HG03175 (cell line): ENCODE data around the gene CHID1.
A peak's percentile ranks its signal among the peaks of the same experiment; 100 is the strongest.

Experiments used
- ATAC-seq: cut with Tn5 transposase; IDR thresholded peaks from one replicate; pipeline ENCODE4 v1.9.1; 2021; ENCODE audit warnings: mild to moderate bottlenecking, moderate library complexity; ENCODE audit not compliant: unreplicated experiment

Gene CHID1

DNA sequence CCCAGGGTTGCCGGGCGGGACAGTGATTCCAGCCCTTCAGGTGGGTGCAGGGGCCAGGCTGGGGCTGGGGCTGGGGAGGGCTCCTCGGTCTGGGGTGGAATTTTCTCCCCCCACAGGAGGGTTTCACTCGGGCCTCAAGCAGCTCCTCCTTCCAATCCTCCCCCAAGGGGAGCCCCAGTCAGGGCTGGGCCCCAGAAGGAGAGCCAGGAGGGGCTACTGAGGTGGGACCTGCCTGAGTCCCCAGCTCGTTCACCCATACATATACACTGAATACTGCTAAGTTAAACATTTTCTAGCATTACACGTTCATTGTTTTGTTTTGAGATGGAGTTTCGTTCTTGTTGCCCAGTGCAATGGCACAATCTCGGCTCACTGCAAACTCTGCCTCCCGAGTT, 84.4 kb downstream of the CHID1 start:
- ATAC-seq = no peak

DNA sequence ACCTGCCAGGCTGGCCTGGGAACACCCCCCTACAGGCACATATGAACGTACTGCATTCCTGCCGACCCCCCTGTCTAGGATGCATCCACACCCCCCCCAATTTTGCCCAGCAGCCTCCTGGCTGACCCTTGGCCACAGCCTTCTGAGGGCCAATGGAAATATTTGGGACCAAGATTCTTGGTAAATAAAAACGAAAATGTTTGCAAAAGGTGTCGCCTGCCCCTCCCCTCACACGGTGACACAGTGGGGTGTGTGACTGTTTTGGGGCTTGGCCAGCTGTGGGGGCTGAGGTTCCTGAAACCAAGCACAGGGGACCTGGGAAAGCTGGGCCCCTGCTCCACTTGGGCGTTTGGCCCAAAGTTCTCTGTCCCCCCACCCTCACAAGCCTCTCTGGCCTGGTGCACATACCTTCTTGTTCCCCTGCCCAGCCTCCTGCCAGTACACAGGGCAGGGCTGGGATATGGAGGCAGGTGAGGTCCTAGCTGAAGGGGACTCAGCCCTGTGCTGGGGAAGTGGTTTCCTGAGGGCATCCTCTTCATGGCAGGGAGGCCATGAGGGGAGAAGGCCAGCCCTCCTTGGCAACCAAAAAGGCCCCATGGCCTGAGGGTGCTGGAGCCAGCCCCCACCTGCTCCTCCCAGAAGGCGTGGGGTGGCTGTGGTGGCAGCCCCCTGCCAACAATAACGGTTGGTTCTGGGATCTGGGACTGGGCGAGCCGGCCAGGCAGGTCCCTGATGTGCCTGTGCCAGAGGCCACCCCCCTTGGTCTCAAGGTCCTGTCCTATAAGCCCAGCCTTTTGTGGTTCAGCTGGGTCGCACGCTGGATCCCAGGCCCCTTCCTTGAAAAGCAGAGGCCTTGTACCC, 85.0 kb downstream of the CHID1 start:
- no peak for ATAC-seq

DNA sequence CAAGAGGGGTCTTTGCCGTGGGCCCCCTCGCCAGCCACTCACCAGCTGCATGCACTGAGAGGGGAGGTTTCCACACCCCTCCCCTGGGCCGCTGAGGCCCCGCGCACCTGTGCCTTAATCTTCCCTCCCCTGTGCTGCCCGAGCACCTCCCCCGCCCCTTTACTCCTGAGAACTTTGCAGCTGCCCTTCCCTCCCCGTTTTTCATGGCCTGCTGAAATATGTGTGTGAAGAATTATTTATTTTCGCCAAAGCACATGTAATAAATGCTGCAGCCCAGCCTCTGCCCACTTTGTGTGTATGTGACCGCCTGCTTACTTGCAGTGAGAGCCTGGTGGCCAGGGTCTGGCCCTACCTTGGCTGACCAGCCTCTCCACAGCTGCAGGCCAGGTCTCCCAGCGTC, 85.7 kb downstream of the CHID1 start:
- no peak for ATAC-seq

DNA sequence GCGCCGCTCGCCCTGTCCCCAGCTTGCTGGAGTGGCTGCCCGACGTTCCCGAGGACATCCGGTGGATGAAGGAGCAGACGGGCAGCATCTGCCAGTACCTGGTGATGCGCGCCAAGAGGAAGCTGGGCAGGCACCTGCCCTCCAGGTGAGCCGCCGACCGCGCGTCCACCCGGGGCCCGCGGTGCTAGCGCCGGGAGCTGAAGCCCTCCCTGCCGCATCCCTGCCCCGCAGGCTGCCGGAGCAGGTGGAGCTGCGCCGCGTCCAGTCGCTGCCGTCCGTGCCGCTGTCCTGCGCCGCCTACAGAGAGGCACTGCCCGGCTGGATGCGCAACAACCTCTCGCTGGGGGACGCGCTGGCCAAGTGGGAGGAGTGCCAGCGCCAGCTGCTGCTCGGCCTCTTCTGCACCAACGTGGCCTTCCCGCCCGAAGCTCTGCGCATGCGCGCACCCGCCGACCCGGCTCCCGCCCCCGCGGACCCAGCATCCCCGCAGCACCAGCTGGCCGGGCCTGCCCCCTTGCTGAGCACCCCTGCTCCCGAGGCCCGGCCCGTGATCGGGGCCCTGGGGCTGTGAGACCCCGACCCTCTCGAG, 86.2 kb downstream of the CHID1 start:
- no peak for ATAC-seq

DNA sequence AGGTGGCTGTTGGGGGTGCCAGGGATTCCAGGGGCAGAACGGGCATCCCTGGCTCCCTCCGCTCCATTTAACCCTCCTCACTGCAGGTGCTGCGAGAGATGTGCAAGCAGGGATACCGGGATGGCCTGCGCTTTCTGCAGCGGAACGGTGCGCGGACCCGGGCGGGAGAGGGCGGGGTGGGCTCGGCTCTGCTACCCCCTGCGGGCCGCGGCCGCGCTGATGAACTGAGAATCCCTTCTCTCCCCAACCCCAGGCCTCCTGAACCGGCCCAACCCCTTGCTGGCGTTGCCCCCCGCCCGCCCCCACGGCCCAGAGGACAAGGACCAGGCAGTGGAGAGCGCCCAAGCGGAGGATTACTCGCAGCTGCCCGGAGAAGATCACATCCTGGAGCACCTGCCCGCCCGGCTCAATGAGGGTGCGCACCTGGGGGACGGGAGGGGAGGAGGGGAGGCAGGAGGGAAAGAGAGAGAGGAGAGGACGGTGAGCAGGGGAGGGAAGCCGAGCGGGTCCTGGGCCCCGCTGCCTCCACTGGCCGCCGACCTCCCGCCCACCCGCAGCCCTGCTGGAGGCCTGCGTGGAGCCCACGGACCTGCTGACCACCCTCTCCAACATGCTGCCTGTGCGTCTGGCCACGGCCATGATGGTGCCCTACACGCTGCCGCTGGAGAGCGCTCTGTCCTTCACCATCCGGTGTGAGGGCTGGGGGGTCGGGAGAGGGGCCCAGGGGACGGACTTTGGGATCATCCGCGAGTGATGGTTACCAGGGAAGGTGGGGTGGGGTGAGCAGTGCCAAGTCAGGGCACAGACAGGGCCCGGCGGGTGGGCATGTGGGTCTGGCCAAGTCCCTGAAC, 86.9 kb downstream of the CHID1 start:
- ATAC-seq = no peak

DNA sequence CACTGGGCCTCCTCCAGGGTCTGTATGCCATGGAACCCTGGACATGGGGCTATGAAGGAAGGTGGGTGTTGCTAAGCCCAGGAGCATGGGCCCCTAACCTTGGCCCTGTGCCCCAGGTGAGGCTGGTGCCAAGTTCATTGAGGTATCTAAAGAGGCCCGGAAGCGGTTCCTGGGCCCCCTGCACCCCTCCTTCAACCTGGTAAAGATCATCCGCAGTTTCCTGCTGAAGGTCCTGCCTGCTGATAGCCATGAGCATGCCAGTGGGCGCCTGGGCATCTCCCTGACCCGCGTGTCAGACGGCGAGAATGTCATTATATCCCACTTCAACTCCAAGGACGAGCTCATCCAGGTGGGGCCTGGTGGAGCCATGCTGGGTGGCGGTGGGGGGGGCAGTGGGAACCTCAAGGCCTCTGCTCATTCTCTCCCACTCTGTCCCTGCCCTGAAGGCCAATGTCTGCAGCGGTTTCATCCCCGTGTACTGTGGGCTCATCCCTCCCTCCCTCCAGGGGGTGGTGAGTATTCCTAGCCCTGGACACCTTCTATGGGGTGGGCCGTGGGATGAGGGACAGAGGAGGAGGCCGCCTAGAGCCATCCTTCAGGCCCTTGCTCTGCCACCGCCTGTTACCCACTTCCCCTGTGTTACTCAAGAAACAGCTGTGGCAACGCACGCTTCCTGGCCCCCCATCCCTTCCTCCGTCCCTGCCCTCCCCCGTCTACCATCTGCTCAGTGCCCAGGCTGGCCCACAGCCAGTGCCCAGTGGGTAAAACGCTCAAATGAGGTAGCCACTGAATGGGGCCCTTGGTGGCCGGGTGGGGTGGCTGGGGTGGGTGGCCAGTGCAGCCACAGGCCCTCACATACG, 88.9 kb downstream of the CHID1 start:
- no peak for ATAC-seq

DNA sequence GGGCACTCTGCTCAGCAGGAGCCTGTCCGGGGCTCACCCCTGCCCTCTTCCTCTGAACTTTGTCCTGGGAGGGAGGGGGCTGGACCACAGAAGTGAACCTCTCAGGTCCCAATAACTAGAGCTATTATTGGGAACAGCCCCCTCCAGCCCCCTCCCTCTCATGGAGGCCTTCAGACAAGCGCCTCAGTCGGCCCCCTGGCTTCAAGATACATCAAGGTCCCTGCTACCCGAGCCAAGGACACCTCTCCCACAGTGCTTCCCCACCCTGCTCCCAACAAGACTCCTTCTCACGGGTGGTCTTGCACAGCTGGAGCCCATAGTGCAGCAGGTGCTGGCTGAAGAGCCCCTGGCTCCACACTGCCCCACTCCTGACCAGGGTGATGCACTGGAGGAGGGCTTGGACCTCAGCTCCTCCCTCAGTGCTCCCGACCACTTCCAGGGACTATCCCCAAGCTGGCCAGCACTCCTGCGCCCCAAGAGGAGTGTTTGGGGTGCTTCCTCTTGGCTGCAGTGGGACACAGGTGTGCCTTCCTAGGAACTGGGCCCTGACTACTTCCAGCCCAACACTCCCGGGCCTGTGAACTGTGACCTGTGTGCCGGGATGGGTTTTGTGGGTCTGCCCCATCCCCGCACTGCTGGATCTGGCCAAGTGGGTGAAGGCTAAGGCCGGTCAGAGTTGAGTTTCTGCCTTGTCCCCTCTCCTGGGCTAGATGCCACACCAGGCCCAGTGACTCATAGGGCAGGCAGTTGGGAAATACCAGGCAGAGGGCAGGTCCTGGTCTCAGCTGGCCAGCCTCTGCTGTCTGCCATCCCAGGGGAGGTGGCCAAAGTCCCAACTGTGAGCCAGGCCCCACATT, 89.7 kb downstream of the CHID1 start:
- no peak for ATAC-seq

DNA sequence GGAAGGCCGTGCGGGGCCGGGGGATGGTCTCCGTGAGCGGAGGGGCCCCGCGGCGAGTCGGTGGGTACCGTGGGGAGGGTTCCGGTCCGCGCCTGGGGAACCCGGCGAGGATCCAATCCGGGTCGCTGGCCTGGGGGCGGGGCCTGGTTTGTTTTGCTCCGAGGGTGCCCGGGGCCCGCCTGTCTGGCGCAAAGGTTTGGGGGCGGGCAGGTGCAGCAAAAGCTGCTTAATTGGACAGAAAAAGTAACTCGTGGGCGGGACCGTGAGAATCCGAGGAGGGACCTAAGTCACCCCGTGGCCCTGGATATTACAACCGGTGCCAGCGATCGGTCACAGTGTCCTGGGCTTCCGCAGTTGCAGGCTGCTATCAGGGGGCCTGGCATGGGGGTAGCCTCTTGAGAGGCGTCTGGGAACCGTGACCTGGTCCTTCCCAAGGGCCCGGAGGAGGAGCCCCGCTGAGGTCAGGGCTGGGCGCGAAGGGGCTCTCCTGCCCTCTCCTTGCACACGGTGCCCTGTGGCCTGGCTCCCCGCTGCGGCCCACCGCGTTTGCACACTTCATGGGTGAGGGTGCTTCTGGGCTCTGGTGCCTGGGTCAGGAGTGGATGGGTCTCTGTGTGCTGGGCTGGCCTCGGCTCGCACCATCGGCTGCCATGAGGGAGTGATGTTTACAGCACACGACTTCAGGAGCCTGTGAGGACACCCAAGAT, 90.5 kb downstream of the CHID1 start:
- ATAC-seq = peak; percentile 66

DNA sequence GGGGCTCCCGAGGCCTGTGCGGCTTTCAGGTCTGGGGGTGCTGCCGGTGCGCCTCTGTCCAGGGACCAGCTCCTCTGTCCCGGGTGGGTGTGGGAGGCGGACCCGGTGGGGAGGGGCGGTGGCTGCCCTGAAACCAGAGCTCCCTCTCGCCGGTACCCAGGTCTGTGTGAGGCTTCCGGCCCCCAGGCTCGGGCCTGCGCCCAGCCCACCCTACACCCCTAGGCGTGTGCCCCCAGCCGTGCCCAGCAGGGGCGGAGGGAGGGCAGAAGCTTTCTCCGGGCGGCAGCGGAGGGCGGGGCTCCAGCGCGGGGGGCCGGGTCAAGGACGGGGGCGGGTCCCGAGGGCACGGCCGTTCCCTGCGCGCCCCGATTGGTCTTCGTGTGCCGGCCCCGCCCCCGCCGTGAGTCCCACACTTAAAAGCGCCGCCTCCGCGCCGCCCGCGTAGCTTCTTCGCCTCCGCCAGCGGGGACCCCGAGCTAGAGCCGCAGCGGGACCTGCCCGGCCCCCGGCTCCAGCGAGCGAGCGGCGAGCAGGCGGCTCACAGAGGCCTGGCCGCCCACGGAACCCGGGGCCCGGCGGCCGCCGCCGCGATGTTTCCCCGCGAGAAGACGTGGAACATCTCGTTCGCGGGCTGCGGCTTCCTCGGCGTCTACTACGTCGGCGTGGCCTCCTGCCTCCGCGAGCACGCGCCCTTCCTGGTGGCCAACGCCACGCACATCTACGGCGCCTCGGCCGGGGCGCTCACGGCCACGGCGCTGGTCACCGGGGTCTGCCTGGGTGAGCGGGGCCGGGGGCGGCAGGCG, 91.3 kb downstream of the CHID1 start:
- peak; percentile 65 for ATAC-seq

DNA sequence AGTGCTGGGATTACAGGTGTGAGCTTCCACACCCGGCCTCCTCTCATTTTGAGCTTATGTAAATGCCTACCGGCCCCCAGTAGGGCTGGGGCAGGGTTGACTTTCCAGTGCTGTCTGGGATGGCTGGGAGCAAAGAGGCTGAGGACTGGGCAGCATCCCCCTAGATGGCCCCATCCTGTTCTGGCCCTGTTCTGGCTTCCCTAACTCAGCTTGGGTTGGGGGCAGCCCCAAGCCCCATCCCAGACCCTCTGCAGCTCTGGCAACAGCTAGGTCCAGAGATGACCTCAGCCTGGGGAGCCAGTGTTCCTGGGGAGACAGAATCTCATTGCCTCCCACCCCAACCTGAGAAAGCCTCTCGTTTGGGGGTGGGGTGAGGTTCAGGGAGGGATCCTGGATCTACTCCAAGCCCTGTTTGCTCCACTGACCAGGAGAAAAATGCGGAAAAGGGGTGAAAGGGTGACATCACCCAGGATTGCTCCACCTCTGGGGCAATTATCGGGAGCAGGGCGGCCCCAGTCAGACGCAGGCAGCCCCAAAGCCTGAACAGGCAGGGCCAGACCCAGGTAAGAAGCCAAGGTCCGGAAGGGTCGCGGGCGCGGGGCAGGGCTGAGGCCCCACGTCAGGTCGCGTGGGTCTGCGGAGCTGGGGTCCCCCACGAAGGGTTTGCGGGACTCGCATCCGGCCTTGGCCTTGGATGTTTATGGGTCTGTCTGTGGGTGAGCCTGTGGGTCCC, 92.0 kb downstream of the CHID1 start, which contains the start of gene PNPLA2:
Gene PNPLA2, plus strand, starts transcription at position 519 of the 733 bp plus-strand sequence. CDS start 805 bp downstream, outside the sequence.
- ATAC-seq = peak; percentile 1
